Activated naive CD4-positive, alpha-beta T cell treated with anti-CD3 and anti-CD28 coated beads for 36 hours (primary cell): ENCODE results near the gene SLC41A3. TPM values are rescaled to one million over a fixed set of nuclear protein-coding genes. Genes with fewer than 3 reads are reported as not detected.

Experiments
- CTCF ChIA-PET: fragments of 350-600 bp; sonication (Branson Sonifier 250); formaldehyde crosslinking; loops from one replicate; lab custom pipeline; 2021; ENCODE audit warnings: antibody characterized with exemption; lab: Charles Lee
- DNase-seq: peaks from one replicate; pipeline ENCODE4 v3.0.0-alpha.2; 2020
- H3K27ac Mint-ChIP-seq: one replicate; pipeline ENCODE4 v1.8.0; 2021; ENCODE audit warnings: mild to moderate bottlenecking, mixed read lengths
- H3K27me3 Mint-ChIP-seq: one replicate; pipeline ENCODE4 v1.8.0; 2021; ENCODE audit warnings: low read depth, mixed read lengths
- H3K36me3 Mint-ChIP-seq: one replicate; pipeline ENCODE4 v1.8.0; 2021; ENCODE audit warnings: low read depth, mixed read lengths
- H3K4me1 Mint-ChIP-seq: one replicate; pipeline ENCODE4 v1.8.0; 2021; ENCODE audit warnings: low read depth, mixed read lengths
- H3K4me3 Mint-ChIP-seq: one replicate; pipeline ENCODE4 v1.8.0; 2021; ENCODE audit warnings: mild to moderate bottlenecking, moderate library complexity, mixed read lengths
- H3K9me3 Mint-ChIP-seq: one replicate; pipeline ENCODE4 v1.8.0; 2021; ENCODE audit warnings: mixed read lengths
- intact Hi-C: fragments of 100-400 bp; cut with micrococcal nuclease; formaldehyde crosslinking; loops from one replicate; pipeline ENCODE4 v1.15.1; 2023
- total RNA-seq, 2 experiments: library from RNA; stranded (reverse); gene quantifications; one replicate each; pipeline ENCODE4 v1.2.3, GENCODE V29; 2021

SLC41A3 gene
- total RNA-seq: 10 to 100 TPM; 24.0 to 24.7 TPM

- CTCF ChIA-PET: no interaction called here
- H3K9me3 Mint-ChIP-seq: no peaks in the 10 kb centered on the region
Measured at GRCh38 chr3:126083913-126084767, at the start of gene SLC41A3. Gene SLC41A3, minus strand, starts transcription at chr3:126084124. Its CDS starts 15,905 bp downstream, at chr3:126068219.

DNA sequence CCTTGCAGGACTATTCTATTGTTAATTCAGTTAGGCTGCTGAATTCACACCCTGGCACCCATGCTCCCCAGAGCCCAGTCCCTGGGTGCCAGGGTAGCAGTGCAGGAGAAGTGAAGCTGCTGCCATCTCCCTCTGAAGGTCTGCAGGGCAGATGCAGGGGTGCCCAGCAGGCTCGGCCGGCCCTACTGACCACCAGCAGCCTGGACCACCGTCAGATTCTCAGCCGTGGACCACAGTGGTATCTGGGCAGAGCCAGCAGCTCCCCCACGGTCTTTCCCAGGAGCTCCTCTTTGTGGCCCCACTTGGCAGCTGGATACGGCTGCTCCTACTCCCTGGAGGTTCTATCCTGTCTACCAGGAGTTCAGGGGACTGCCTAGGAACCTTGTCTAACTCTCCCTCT lies 49.7 kb upstream of the SLC41A3 start:
- H3K27me3 Mint-ChIP-seq: peaks cover 8% of the 10 kb centered on the region
- H3K36me3 Mint-ChIP-seq: no peaks in the 10 kb centered on the region
- no peaks in the 10 kb centered on the region for H3K4me1 Mint-ChIP-seq
- H3K4me3 Mint-ChIP-seq: no peak overlapping the region
- intact Hi-C loops: loop anchor here (1.0 kb wide), 2 partner anchors 65 to 256 kb away; no protein-coding TSS in a partner anchor
- CTCF ChIA-PET: interaction anchor here (0.6 to 4.6 kb wide), 11 partner anchors 8 to 666 kb away, joined by 3 to 37 read pairs (median 4); no protein-coding TSS in a partner anchor
- no peaks in the 10 kb centered on the region for H3K9me3 Mint-ChIP-seq
- DNase-seq: no peak
- no peak overlapping the region for H3K27ac Mint-ChIP-seq

More at GRCh38 chr3:126083913-126084767, at the start of gene SLC41A3:
- peak; percentile 88 for DNase-seq
- Mint-ChIP-seq H3K4me1 (peaks cover 20% of the 10 kb centered on the region), H3K27me3 (no peaks in the 10 kb centered on the region), H3K27ac (peak within 1 kb of the TSS; percentile 84), H3K4me3 (peak within 1 kb of the TSS; percentile 92), H3K36me3 (peaks cover 3% of the 10 kb centered on the region)
- intact Hi-C loops: loop anchor here (1.0 to 5.0 kb wide), 5 partner anchors 94 to 391 kb away; partner anchors contain the start of genes KLF15 and ZXDC

DNA sequence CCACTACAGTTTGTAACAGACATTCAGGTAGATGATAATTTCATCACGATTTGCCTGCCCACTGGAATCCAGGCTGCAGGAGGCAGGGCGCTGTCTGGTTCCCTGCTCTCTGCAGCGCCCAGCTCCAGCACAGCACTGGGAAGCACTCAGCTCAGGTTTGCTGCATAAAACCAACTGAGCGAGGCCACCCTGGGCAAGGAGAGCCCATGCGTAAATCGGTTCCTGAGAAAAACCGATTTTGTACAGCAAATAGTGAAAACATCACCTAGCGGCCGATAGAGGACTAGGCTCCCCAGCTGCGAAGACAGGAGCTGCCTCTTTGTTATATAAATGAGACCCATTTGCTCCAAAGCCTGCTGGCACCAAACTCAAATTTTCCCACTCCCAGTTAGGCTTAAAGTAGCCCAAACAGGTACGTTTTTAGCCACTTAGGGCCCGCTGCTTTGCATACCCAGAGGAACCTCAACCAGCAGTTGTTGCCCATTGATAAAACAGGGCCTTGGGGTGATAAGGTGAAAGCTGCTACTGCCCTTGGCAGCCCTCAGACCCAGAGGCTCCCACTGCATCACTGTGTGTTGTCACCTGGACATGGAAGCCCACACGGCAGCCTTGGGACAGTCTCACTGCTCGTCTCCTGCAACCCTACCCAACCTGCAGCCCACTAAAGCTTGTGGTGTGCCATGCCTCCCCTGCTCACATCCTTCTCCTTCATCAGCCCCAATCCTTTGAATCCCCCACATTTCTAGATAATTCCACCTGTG lies 49.0 kb upstream of the SLC41A3 start:
- no peak for DNase-seq
- H3K4me1 Mint-ChIP-seq: no peaks in the 10 kb centered on the region
- CTCF ChIA-PET: interaction anchor here (0.7 to 4.6 kb wide), 8 partner anchors 8 to 275 kb away, joined by 3 to 37 read pairs (median 4); no protein-coding TSS in a partner anchor
- H3K27me3 Mint-ChIP-seq: peaks cover 7% of the 10 kb centered on the region
- H3K9me3 Mint-ChIP-seq: no peaks in the 10 kb centered on the region
- intact Hi-C loops: no loop called here
- no peak overlapping the region for H3K4me3 Mint-ChIP-seq
- no peak overlapping the region for H3K27ac Mint-ChIP-seq
- H3K36me3 Mint-ChIP-seq: no peaks in the 10 kb centered on the region

GRCh38 chr3:126131881-126132750 lies 48.2 kb upstream of the SLC41A3 start:
- Mint-ChIP-seq H3K4me3 (no peak overlapping the region), H3K4me1 (no peaks in the 10 kb centered on the region), H3K36me3 (no peaks in the 10 kb centered on the region), H3K27ac (no peak overlapping the region), H3K9me3 (no peaks in the 10 kb centered on the region), H3K27me3 (peaks cover 7% of the 10 kb centered on the region)
- DNase-seq: no peak
- CTCF ChIA-PET: interaction anchor here (0.6 to 4.6 kb wide), 3 partner anchors 53 to 276 kb away, joined by 3 to 37 read pairs (median 3); no protein-coding TSS in a partner anchor
- intact Hi-C loops: no loop called here

GRCh38 chr3:126130981-126131745 lies 47.2 kb upstream of the SLC41A3 start:
- Mint-ChIP-seq H3K4me3 (no peak overlapping the region), H3K27me3 (peaks cover 7% of the 10 kb centered on the region)

GRCh38 chr3:126130081-126130855 lies 46.3 kb upstream of the SLC41A3 start:
- H3K27ac Mint-ChIP-seq: no peak overlapping the region
- H3K27me3 Mint-ChIP-seq: peaks cover 2% of the 10 kb centered on the region
- DNase-seq: no peak
- no peak overlapping the region for H3K4me3 Mint-ChIP-seq
- H3K9me3 Mint-ChIP-seq: no peaks in the 10 kb centered on the region
- CTCF ChIA-PET: no interaction called here
- no peaks in the 10 kb centered on the region for H3K36me3 Mint-ChIP-seq
- intact Hi-C loops: no loop called here
- no peaks in the 10 kb centered on the region for H3K4me1 Mint-ChIP-seq

More at GRCh38 chr3:126130981-126131745, 47.2 kb upstream of the SLC41A3 start:
- CTCF ChIA-PET: interaction anchor here (0.6 to 4.6 kb wide), 2 partner anchors 52 to 67 kb away, joined by 3 to 37 read pairs; no protein-coding TSS in a partner anchor
- H3K36me3 Mint-ChIP-seq: no peaks in the 10 kb centered on the region
- H3K4me1 Mint-ChIP-seq: no peaks in the 10 kb centered on the region
- no peaks in the 10 kb centered on the region for H3K9me3 Mint-ChIP-seq
- intact Hi-C loops: no loop called here
- DNase-seq: no peak
- no peak overlapping the region for H3K27ac Mint-ChIP-seq

DNA sequence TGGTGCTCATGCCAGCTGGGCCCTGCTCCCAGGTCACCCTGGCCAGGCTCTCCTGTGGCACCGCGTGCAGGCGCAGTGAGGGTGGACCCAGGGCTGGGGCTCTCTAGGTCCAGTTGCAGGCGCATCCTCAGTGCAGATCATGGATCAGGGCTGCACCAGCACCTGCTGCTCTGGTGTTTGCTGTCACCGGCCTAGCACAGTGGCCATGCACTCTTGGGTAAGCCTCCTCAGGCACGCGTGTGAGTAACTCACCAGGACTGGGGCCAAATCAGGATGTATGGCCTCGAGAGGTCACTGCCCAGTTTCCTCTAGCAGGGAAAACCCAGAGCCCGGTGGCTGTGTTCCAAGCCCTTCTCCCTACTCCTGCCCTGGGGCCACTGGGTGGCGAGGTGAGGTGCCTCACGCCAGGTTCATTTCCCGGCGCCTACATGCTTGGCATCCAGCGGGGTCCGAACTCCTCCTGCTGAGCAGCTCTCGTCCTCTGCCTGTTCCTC lies 45.5 kb upstream of the SLC41A3 start:
- no peak overlapping the region for H3K27ac Mint-ChIP-seq
- no peaks in the 10 kb centered on the region for H3K27me3 Mint-ChIP-seq
- no peak for DNase-seq
- H3K4me1 Mint-ChIP-seq: no peaks in the 10 kb centered on the region
- H3K4me3 Mint-ChIP-seq: no peak overlapping the region
- H3K36me3 Mint-ChIP-seq: no peaks in the 10 kb centered on the region
- CTCF ChIA-PET: no interaction called here
- intact Hi-C loops: no loop called here
- no peaks in the 10 kb centered on the region for H3K9me3 Mint-ChIP-seq

- intact Hi-C loops: no loop called here
- no peak for DNase-seq
- no peak overlapping the region for H3K4me3 Mint-ChIP-seq
- no peaks in the 10 kb centered on the region for H3K27me3 Mint-ChIP-seq
- no peak overlapping the region for H3K27ac Mint-ChIP-seq
- CTCF ChIA-PET: no interaction called here
- no peaks in the 10 kb centered on the region for H3K4me1 Mint-ChIP-seq
- no peaks in the 10 kb centered on the region for H3K9me3 Mint-ChIP-seq
- no peaks in the 10 kb centered on the region for H3K36me3 Mint-ChIP-seq
Measured at GRCh38 chr3:126128504-126129397, 44.8 kb upstream of the SLC41A3 start.

DNA sequence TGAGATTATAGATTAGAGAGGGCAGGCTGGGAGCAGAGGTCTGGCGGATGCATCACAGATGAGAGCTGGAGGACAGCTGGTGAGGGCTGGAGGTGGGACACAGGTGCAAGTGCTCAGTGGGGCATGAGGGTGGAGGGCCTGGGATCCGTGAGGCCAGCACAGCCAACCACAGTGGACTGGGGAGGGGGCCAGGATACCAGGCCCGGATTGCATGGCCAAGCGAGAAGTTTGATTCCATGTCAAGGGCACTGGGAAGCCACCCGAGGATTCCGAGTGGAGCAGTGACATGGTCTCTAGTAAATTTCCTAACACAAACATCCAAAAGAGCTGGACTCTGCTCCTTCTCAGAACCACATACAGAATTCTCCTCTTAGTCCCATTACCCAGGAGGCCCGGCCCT lies 44.0 kb upstream of the SLC41A3 start:
- CTCF ChIA-PET: no interaction called here
- Mint-ChIP-seq H3K36me3 (no peaks in the 10 kb centered on the region), H3K27ac (no peak overlapping the region), H3K4me1 (no peaks in the 10 kb centered on the region), H3K9me3 (no peaks in the 10 kb centered on the region), H3K4me3 (no peak overlapping the region), H3K27me3 (no peaks in the 10 kb centered on the region)
- intact Hi-C loops: no loop called here
- no peak for DNase-seq

GRCh38 chr3:126127452-126127851 lies 43.5 kb upstream of the SLC41A3 start:
- Mint-ChIP-seq H3K4me1 (no peaks in the 10 kb centered on the region), H3K4me3 (no peak overlapping the region), H3K27ac (no peak overlapping the region), H3K36me3 (no peaks in the 10 kb centered on the region), H3K9me3 (no peaks in the 10 kb centered on the region), H3K27me3 (no peaks in the 10 kb centered on the region)
- CTCF ChIA-PET: interaction anchor here (0.7 kb wide), 1 partner anchor 138 kb away, joined by 3 read pairs; no protein-coding TSS in a partner anchor
- intact Hi-C loops: no loop called here
- DNase-seq: no peak
